ENCODE measurements around the gene FOXRED2. TPM values are rescaled to one million over a fixed set of nuclear protein-coding genes. Genes with fewer than 3 reads are reported as not detected.

Gene FOXRED2
- total RNA-seq, 2 donors from 2014 or later: 6.8 to 13.8 TPM

DNA sequence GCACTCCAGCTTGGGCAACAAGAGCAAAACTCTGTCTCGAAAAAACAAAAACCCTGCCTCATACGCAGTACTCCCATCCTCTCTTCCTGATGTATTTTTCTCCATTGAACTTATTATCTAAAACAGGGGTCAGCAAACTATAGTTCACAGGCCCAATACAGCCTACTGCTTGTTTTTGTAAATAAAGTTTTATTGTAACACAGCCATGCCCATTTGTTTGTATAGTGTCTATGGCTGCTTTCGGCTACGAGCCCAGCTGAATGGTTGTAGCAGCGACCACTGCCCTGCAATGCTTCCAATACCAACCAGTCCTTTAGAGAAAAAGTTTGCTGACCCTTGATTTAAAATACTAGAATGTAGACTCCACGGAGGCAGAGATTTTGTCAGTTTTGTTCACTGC is 31.5 kb downstream of the FOXRED2 start:
- H3K9me3 ChIP-seq: no peaks in the 10 kb centered on the region
- no peak for DNase-seq (ENCODE audit: low spot score)
- peaks cover 5 to 33% of the 10 kb centered on the region in 2 donors for H3K4me1 ChIP-seq (ENCODE audit: control insufficient read depth in 1 of 2, low read depth in 2 of 2)
- no peak for ATAC-seq (ENCODE audit: insufficient number of reproducible peaks, low FRiP score, low read depth)
- TF ChIP-seq CTCF (IDR thresholded peaks at IDR 0.05): no peak
- H3K4me3 ChIP-seq: no peak overlapping the region
- H3K27ac ChIP-seq: no peak overlapping the region
- peaks cover 32% of the 10 kb centered on the region for H3K36me3 ChIP-seq
- no peaks in the 10 kb centered on the region for H3K27me3 ChIP-seq (replicated peaks; ENCODE audit: insufficient read depth)

- Histone ChIP-seq H3K9me3 (no peaks in the 10 kb centered on the region), H3K4me1 (ENCODE audit: control insufficient read depth in 1 of 2, low read depth in 2 of 2) (peaks cover 22 to 50% of the 10 kb centered on the region in 2 donors), H3K27me3 (replicated peaks; ENCODE audit: insufficient read depth) (no peaks in the 10 kb centered on the region), H3K36me3 (peaks cover 30% of the 10 kb centered on the region), H3K27ac (peak overlapping the region; percentile 95 to 98), H3K4me3 (no peak overlapping the region)
- TF ChIP-seq CTCF (IDR thresholded peaks at IDR 0.05): no peak
- no peak for ATAC-seq (ENCODE audit: insufficient number of reproducible peaks, low FRiP score, low read depth)
- DNase-seq (ENCODE audit: low spot score): no peak
These were observed 34.2 kb downstream of the FOXRED2 start for GRCh38 chr22:36472689-36473088.

DNA sequence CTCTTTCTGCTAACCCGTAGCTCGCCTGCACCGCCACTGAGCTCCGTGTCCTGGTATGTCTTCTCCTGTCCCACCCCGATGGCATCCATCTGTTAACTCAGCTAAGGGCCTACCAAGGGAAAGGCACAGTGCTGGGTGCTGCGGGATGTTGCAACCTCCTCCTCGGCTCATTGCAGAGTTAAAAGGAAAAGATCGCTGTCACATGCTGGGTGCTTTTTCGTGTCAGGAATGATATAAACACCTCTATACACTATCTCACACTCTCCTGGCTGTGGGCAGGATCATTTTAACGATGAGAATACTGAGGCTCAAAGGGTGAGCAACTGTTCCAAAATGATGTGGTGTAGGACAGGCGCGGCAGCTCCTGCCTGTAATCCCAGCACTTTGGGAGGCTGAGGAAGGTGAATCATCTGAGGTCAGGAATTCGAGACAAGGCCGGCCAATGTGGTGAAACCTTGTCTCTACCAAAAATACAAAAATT is 35.5 kb downstream of the FOXRED2 start:
- no peak for DNase-seq (ENCODE audit: low spot score)
- H3K9me3 ChIP-seq: no peaks in the 10 kb centered on the region
- H3K4me3 ChIP-seq: peak overlapping the region; percentile 40
- no peaks in the 10 kb centered on the region for H3K27me3 ChIP-seq (replicated peaks; ENCODE audit: insufficient read depth)
- ATAC-seq (ENCODE audit: insufficient number of reproducible peaks, low FRiP score, low read depth): no peak
- peaks cover 19% of the 10 kb centered on the region for H3K36me3 ChIP-seq
- TF ChIP-seq CTCF (IDR thresholded peaks at IDR 0.05): no peak
- H3K4me1 ChIP-seq (ENCODE audit: control insufficient read depth in 1 of 2, low read depth in 2 of 2): peaks cover 28 to 63% of the 10 kb centered on the region in 2 donors
- H3K27ac ChIP-seq: peak overlapping the region; percentile 95 to 98

DNA sequence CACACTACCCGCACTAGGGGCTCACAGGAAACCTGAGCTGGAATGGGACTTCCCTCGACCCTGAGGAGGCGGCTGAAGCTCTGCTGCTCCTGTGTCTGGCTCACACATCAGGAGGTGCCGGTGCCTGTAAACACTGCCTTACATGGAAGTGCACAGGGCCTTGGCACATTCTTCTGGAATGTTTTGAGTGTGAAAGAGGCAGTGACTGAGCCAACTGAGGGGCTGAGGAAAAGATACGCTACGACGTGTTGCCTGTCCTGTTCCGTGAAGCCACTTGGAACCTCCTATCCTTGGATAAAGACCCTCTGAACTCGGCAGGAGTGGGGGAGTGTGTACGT is 35.9 kb downstream of the FOXRED2 start:
- TF ChIP-seq CTCF (IDR thresholded peaks at IDR 0.05): no peak
- peak overlapping the region; percentile 95 to 98 for H3K27ac ChIP-seq
- H3K36me3 ChIP-seq: peaks cover 15% of the 10 kb centered on the region
- H3K9me3 ChIP-seq: no peaks in the 10 kb centered on the region
- peaks cover 33 to 67% of the 10 kb centered on the region in 2 donors for H3K4me1 ChIP-seq (ENCODE audit: control insufficient read depth in 1 of 2, low read depth in 2 of 2)
- ATAC-seq (ENCODE audit: insufficient number of reproducible peaks, low FRiP score, low read depth) (peak; percentile 12), DNase-seq (ENCODE audit: low spot score) (no peak)
- no peaks in the 10 kb centered on the region for H3K27me3 ChIP-seq (replicated peaks; ENCODE audit: insufficient read depth)
- peak overlapping the region; percentile 40 for H3K4me3 ChIP-seq

- peak; percentile 96 for TF ChIP-seq CTCF (IDR thresholded peaks at IDR 0.05)
- DNase-seq (ENCODE audit: low spot score): no peak
These were observed 36.5 kb downstream of the FOXRED2 start for GRCh38 chr22:36470162-36470993.

More at GRCh38 chr22:36470162-36470993, 36.5 kb downstream of the FOXRED2 start:
- ATAC-seq (ENCODE audit: insufficient number of reproducible peaks, low FRiP score, low read depth): peak; percentile 41
- Histone ChIP-seq H3K36me3 (peaks cover 9% of the 10 kb centered on the region), H3K4me3 (peak overlapping the region; percentile 40), H3K27me3 (replicated peaks; ENCODE audit: insufficient read depth) (no peaks in the 10 kb centered on the region), H3K27ac (peak overlapping the region; percentile 95 to 98), H3K4me1 (ENCODE audit: control insufficient read depth in 1 of 2, low read depth in 2 of 2) (peaks cover 37 to 73% of the 10 kb centered on the region in 2 donors), H3K9me3 (no peaks in the 10 kb centered on the region)
